HL-60 (cell line): Measurements from ENCODE around the gene PPEF1.

Experiments used
- CTCF ChIP-seq: IDR thresholded peaks from one replicate; pipeline ENCODE4 v1.5.1; 2011; ENCODE audit warnings: low read length, control low read depth, inconsistent platforms; ENCODE audit not compliant: insufficient read depth
- TF ChIP-seq, protein P1 (sequence below): IDR thresholded peaks from 2 replicates; pipeline ENCODE4 v1.6.1; 2012; ENCODE audit warnings: low read depth; ENCODE audit not compliant: insufficient replicate concordance

- TF ChIP-seq CTCF: no peak
- TF ChIP-seq, protein P1, sequence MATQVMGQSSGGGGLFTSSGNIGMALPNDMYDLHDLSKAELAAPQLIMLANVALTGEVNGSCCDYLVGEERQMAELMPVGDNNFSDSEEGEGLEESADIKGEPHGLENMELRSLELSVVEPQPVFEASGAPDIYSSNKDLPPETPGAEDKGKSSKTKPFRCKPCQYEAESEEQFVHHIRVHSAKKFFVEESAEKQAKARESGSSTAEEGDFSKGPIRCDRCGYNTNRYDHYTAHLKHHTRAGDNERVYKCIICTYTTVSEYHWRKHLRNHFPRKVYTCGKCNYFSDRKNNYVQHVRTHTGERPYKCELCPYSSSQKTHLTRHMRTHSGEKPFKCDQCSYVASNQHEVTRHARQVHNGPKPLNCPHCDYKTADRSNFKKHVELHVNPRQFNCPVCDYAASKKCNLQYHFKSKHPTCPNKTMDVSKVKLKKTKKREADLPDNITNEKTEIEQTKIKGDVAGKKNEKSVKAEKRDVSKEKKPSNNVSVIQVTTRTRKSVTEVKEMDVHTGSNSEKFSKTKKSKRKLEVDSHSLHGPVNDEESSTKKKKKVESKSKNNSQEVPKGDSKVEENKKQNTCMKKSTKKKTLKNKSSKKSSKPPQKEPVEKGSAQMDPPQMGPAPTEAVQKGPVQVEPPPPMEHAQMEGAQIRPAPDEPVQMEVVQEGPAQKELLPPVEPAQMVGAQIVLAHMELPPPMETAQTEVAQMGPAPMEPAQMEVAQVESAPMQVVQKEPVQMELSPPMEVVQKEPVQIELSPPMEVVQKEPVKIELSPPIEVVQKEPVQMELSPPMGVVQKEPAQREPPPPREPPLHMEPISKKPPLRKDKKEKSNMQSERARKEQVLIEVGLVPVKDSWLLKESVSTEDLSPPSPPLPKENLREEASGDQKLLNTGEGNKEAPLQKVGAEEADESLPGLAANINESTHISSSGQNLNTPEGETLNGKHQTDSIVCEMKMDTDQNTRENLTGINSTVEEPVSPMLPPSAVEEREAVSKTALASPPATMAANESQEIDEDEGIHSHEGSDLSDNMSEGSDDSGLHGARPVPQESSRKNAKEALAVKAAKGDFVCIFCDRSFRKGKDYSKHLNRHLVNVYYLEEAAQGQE: no peak
Observed at GRCh38 chrX:18676470-18676869, 31.0 kb upstream of the PPEF1 start.
